HepG2 (cell line): ENCODE data around the gene MT1M.

Source experiments
- AHR ChIP-seq: IDR thresholded peaks from 2 replicates; pipeline ENCODE4 v1.6.1; 2018; ENCODE audit warnings: missing genetic modification reagents, missing compliant biosample characterization
- BRD4 ChIP-seq: sonication (generic); formaldehyde crosslinking; IDR thresholded peaks from 2 replicates; pipeline ENCODE4 v1.4.0; 2020; ENCODE audit warnings: missing genetic modification reagents
- CREB1 ChIP-seq, 2 experiments: fragments of 450-650 bp in 1 of 2; IDR thresholded peaks; 2 replicates each; pipeline ENCODE4 v1.6.1; 2016 to 2017; ENCODE audit warnings: control low read depth in 1 of 2, mild to moderate bottlenecking in 1 of 2, missing compliant biosample characterization in 1 of 2, missing genetic modification characterization in 1 of 2
- EZH2 ChIP-seq: conservative IDR thresholded peaks from 2 replicates; pipeline ENCODE4 v1.6.1; 2012; ENCODE audit warnings: mild to moderate bottlenecking, low read depth, low read length, moderate library complexity
- HNF1B ChIP-seq: sonication (generic); formaldehyde crosslinking; IDR thresholded peaks from 2 replicates; pipeline ENCODE4 v1.5.1; 2020; ENCODE audit warnings: mild to moderate bottlenecking, moderate library complexity, missing genetic modification reagents
- MXI1 ChIP-seq: IDR thresholded peaks from 3 replicates; pipeline ENCODE4 v1.6.1; 2012; ENCODE audit warnings: low read depth, low read length, inconsistent platforms, borderline replicate concordance
- POLR2A ChIP-seq, 2 experiments: IDR thresholded peaks; 2 replicates each; pipeline ENCODE4 v1.6.1; 2011; ENCODE audit warnings: low read depth in 2 of 2, low read length in 2 of 2, mild to moderate bottlenecking in 1 of 2, moderate library complexity in 1 of 2; ENCODE audit not compliant: insufficient read depth in 1 of 2
- RBM39 ChIP-seq: fragments of 200-400 bp; formaldehyde crosslinking; IDR thresholded peaks from one replicate; pipeline ENCODE4 v1.6.1; 2018; ENCODE audit warnings: antibody characterized with exemption, mild to moderate bottlenecking, low read depth, low read length; ENCODE audit not compliant: poor library complexity, severe bottlenecking
- ZNF331 ChIP-seq: sonication (generic); formaldehyde crosslinking; IDR thresholded peaks from 2 replicates; pipeline ENCODE4 v1.4.0; 2020; ENCODE audit warnings: missing genetic modification reagents
- ZNF503 ChIP-seq: sonication (generic); formaldehyde crosslinking; IDR thresholded peaks from 2 replicates; pipeline ENCODE4 v1.4.0; 2020; ENCODE audit warnings: missing genetic modification reagents
- TF ChIP-seq, protein P1 (sequence below): IDR thresholded peaks from 2 replicates; pipeline ENCODE4 v1.6.1; 2016; ENCODE audit warnings: low read depth, missing genetic modification reagents, missing compliant biosample characterization
- TF ChIP-seq, protein P2 (sequence below), 2 experiments: sonication (generic) in 1 of 2; formaldehyde crosslinking in 1 of 2; IDR thresholded peaks; 2 replicates each; pipeline versions ENCODE4 v1.4.0 to v1.6.1; 2016 to 2020; ENCODE audit warnings: borderline replicate concordance in 1 of 2, low read depth in 1 of 2, mild to moderate bottlenecking in 1 of 2, missing genetic modification reagents in 1 of 2
- TF ChIP-seq, protein P3 (sequence below): sonication (generic); formaldehyde crosslinking; IDR thresholded peaks from 2 replicates; pipeline ENCODE4 v1.4.0; 2020; ENCODE audit warnings: missing genetic modification reagents, borderline replicate concordance

- TF ChIP-seq RBM39 (no peak), AHR (CRISPR knock-in tag) (no peak), POLR2A (IDR thresholded peaks at IDR 0.05; ENCODE audit: insufficient read depth in 1 of 2, low read depth in 2 of 2, low read length in 2 of 2) (no peak), BRD4 (no peak), MXI1 (no peak), HNF1B (CRISPR knock-in tag) (no peak), ZNF331 (CRISPR knock-in tag) (no peak), CREB1 (IDR thresholded peaks at IDR 0.05) (no peak), CREB1 (CRISPR knock-in tag; IDR thresholded peaks at IDR 0.05) (no peak), ZNF503 (CRISPR knock-in tag) (no peak), EZH2 (no peak)
- TF ChIP-seq, protein P1, sequence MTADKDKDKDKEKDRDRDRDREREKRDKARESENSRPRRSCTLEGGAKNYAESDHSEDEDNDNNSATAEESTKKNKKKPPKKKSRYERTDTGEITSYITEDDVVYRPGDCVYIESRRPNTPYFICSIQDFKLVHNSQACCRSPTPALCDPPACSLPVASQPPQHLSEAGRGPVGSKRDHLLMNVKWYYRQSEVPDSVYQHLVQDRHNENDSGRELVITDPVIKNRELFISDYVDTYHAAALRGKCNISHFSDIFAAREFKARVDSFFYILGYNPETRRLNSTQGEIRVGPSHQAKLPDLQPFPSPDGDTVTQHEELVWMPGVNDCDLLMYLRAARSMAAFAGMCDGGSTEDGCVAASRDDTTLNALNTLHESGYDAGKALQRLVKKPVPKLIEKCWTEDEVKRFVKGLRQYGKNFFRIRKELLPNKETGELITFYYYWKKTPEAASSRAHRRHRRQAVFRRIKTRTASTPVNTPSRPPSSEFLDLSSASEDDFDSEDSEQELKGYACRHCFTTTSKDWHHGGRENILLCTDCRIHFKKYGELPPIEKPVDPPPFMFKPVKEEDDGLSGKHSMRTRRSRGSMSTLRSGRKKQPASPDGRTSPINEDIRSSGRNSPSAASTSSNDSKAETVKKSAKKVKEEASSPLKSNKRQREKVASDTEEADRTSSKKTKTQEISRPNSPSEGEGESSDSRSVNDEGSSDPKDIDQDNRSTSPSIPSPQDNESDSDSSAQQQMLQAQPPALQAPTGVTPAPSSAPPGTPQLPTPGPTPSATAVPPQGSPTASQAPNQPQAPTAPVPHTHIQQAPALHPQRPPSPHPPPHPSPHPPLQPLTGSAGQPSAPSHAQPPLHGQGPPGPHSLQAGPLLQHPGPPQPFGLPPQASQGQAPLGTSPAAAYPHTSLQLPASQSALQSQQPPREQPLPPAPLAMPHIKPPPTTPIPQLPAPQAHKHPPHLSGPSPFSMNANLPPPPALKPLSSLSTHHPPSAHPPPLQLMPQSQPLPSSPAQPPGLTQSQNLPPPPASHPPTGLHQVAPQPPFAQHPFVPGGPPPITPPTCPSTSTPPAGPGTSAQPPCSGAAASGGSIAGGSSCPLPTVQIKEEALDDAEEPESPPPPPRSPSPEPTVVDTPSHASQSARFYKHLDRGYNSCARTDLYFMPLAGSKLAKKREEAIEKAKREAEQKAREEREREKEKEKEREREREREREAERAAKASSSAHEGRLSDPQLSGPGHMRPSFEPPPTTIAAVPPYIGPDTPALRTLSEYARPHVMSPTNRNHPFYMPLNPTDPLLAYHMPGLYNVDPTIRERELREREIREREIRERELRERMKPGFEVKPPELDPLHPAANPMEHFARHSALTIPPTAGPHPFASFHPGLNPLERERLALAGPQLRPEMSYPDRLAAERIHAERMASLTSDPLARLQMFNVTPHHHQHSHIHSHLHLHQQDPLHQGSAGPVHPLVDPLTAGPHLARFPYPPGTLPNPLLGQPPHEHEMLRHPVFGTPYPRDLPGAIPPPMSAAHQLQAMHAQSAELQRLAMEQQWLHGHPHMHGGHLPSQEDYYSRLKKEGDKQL (CRISPR knock-in tag): no peak
- TF ChIP-seq, protein P2, sequence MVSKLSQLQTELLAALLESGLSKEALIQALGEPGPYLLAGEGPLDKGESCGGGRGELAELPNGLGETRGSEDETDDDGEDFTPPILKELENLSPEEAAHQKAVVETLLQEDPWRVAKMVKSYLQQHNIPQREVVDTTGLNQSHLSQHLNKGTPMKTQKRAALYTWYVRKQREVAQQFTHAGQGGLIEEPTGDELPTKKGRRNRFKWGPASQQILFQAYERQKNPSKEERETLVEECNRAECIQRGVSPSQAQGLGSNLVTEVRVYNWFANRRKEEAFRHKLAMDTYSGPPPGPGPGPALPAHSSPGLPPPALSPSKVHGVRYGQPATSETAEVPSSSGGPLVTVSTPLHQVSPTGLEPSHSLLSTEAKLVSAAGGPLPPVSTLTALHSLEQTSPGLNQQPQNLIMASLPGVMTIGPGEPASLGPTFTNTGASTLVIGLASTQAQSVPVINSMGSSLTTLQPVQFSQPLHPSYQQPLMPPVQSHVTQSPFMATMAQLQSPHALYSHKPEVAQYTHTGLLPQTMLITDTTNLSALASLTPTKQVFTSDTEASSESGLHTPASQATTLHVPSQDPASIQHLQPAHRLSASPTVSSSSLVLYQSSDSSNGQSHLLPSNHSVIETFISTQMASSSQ (IDR thresholded peaks at IDR 0.05; ENCODE audit: low read depth): no peak
- TF ChIP-seq, protein P2 (CRISPR knock-in tag; IDR thresholded peaks at IDR 0.05; ENCODE audit: borderline replicate concordance): no peak
- TF ChIP-seq, protein P3, sequence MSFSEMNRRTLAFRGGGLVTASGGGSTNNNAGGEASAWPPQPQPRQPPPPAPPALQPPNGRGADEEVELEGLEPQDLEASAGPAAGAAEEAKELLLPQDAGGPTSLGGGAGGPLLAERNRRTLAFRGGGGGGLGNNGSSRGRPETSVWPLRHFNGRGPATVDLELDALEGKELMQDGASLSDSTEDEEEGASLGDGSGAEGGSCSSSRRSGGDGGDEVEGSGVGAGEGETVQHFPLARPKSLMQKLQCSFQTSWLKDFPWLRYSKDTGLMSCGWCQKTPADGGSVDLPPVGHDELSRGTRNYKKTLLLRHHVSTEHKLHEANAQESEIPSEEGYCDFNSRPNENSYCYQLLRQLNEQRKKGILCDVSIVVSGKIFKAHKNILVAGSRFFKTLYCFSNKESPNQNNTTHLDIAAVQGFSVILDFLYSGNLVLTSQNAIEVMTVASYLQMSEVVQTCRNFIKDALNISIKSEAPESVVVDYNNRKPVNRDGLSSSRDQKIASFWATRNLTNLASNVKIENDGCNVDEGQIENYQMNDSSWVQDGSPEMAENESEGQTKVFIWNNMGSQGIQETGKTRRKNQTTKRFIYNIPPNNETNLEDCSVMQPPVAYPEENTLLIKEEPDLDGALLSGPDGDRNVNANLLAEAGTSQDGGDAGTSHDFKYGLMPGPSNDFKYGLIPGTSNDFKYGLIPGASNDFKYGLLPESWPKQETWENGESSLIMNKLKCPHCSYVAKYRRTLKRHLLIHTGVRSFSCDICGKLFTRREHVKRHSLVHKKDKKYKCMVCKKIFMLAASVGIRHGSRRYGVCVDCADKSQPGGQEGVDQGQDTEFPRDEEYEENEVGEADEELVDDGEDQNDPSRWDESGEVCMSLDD (CRISPR knock-in tag): no peak
These were observed 17.1 kb upstream of the MT1M start for GRCh38 chr16:56615353-56615752.
